ENCODE results near the gene ASB4.
A peak's percentile ranks its signal among the peaks of the same experiment; 100 is the strongest.

The ASB4 gene

DNA sequence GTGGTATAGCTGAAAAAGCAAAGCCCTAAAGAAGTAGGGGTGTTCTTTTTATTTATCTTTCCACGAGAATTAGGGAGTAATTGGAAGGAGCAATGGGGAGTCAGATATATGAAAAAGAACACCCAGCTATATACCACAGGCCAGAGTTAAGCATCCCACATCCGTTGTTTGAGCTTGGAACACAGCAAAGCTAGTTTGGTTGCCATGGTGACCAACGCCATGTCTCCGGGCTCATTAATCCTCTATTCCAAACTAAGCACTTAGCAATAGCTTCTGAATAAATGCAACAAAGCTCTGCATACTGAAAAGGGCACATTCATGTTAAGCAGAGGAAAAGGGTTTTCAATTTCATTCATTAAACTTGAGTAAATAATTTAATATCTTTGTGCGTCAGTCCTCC lies 23.5 kb downstream of the ASB4 start:
- no peak overlapping the region for H3K4me3 ChIP-seq (ENCODE audit: low read depth, low read length)
- TF ChIP-seq, protein P1, sequence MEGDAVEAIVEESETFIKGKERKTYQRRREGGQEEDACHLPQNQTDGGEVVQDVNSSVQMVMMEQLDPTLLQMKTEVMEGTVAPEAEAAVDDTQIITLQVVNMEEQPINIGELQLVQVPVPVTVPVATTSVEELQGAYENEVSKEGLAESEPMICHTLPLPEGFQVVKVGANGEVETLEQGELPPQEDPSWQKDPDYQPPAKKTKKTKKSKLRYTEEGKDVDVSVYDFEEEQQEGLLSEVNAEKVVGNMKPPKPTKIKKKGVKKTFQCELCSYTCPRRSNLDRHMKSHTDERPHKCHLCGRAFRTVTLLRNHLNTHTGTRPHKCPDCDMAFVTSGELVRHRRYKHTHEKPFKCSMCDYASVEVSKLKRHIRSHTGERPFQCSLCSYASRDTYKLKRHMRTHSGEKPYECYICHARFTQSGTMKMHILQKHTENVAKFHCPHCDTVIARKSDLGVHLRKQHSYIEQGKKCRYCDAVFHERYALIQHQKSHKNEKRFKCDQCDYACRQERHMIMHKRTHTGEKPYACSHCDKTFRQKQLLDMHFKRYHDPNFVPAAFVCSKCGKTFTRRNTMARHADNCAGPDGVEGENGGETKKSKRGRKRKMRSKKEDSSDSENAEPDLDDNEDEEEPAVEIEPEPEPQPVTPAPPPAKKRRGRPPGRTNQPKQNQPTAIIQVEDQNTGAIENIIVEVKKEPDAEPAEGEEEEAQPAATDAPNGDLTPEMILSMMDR (IDR thresholded peaks at IDR 0.05; ENCODE audit: low read depth, low read length, missing control alignments): no peak
- DNase-seq (ENCODE audit: low read depth): no peak

DNA sequence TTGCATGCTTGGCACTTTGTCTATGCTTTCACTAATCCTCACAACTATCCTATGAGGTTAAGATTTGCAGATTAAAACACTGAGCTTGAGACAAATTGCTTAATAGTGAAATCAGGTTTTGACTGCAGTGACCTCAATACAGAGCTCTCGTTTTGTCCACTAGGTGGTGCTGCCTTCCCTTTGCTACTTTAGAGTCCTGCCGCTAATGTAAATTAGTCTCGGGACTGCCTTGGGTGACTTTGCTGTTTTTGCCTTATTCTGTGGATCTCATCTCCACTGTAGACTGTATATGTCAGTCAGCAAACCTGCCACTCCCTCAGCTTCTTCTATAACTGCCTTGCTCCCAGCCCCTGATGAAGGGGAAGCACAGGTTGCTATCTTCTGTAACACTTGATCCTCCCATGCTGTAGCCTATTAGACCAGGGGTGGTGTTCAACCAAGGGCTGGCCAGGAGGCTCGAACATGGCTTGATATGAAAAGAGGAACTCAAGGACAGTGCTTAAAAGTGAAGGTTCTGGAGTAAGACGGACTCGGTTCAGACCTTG lies 26.0 kb downstream of the ASB4 start:
- no peak overlapping the region for H3K4me3 ChIP-seq (ENCODE audit: low read depth, low read length)
- peak; percentile 33 for DNase-seq (ENCODE audit: low read depth)
- TF ChIP-seq, protein P1 (IDR thresholded peaks at IDR 0.05; ENCODE audit: low read depth, low read length, missing control alignments): peak; percentile 91

DNA sequence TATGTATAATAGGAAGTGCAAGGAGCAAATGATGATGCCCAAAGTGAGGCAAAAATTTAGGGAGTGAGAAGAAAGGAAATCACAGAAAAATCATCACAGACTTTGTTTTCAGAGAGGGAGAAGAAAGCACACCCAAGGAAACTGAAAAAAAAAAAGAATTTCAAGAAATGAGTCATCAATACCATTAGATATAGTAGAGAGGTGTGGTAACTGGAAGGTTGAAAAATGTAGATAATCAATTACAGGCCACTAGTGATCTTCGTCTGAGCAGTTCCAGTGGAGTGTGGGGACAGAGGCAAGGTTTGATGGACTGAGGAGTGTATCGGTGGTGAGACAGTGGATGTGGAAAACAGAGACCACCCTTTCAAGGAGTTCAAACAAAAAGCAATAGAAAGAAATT lies 31.7 kb downstream of the ASB4 start:
- no peak for DNase-seq (ENCODE audit: low read depth)
- TF ChIP-seq, protein P1 (IDR thresholded peaks at IDR 0.05; ENCODE audit: low read depth, low read length, missing control alignments): no peak
- H3K4me3 ChIP-seq (ENCODE audit: low read depth, low read length): no peak overlapping the region

DNA sequence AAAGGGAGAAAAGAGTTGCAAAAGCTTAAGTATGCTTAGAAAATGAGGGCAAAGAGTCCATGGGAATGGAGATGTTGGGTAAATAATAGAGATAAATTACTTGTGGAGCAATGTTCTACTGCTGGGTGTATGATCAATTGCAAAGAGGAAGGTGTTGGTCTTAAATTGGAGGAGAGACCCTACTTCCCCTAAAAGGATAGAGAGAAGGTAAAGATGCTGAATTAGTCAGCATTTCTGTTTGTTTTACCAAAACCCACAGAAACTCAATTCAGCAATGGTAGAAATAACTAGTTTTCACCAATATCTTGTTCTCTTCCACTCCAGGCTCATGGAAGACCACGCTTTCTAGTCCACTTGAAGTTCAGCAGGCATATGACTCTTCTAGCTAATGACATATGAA lies 32.1 kb downstream of the ASB4 start:
- DNase-seq (ENCODE audit: low read depth): no peak
- no peak overlapping the region for H3K4me3 ChIP-seq (ENCODE audit: low read depth, low read length)
- TF ChIP-seq, protein P1 (IDR thresholded peaks at IDR 0.05; ENCODE audit: low read depth, low read length, missing control alignments): no peak

DNA sequence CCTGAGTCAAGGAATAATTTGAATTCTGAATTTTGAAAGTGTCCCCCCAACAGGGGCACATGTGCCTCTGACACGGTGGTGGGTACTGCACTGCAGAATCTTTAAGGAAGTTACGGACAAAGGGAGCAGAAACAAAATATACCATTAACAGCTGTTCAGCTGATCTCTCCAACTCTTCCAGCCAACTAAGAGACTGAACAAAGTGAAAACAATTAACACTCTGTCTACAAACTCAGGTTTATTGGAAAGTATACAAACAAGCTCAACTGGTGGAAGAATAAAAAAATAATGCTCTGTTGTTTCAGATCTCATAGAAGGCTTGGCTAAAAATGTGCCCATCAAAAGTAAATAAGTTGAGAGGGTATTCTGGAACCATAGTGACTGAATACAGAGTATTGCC lies 34.4 kb downstream of the ASB4 start:
- TF ChIP-seq, protein P1 (IDR thresholded peaks at IDR 0.05; ENCODE audit: low read depth, low read length, missing control alignments): no peak
- no peak overlapping the region for H3K4me3 ChIP-seq (ENCODE audit: low read depth, low read length)
- DNase-seq (ENCODE audit: low read depth): no peak

DNA sequence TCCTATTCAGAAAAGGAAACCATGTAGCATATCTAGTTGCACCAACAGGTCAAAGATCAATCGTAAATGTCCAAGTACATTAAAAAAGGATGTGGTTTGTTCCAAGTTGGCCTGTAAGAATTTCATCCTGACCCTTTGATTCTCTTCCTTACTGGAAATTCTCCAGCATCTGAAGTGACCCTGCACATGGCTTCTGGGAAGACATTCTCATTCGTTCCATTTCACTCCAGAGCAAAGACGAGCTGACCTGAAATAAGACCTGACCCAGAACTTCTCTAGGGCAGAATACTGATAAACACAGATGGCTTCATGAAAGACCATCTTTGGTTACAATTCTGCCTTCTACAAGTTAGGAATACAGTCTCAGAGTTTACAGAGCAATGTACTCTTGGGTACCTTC lies 39.8 kb downstream of the ASB4 start:
- TF ChIP-seq, protein P1 (IDR thresholded peaks at IDR 0.05; ENCODE audit: low read depth, low read length, missing control alignments): no peak
- DNase-seq (ENCODE audit: low read depth): no peak

DNA sequence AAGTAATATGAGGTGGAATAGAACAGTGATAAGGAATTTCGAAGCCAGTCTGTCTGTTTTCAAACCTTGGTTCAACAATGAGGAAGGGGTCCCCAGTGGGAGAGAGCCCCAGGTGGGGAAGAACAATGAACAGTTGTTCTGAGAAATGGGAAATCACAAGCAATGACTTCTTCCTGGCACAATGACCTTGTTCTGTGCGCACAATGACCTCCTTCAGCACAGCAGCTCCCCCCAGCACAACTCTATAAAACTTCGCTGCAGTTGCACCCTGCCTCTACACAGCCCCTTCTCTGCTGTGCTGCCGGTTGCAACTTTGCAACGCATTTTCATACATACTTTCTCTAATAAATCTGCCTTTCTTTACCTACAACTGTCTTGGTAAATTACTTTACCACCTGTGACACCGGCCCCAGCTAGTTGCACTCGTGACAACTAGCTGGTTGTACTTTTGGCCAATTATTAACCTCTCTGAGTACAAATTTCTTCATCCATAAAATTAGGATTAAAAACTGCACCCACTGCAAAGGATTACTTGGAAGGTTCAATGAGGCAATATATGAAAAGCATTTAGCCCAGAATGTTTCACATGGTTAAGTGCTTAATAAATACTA lies 40.5 kb downstream of the ASB4 start:
- TF ChIP-seq, protein P1 (IDR thresholded peaks at IDR 0.05; ENCODE audit: low read depth, low read length, missing control alignments): no peak
- DNase-seq (ENCODE audit: low read depth): no peak
- no peak overlapping the region for H3K4me3 ChIP-seq (ENCODE audit: low read depth, low read length)

More for the DNA sequence above, 39.8 kb downstream of the ASB4 start:
- no peak overlapping the region for H3K4me3 ChIP-seq (ENCODE audit: low read depth, low read length)

All from GM12864 (cell line).